GM19035 (cell line): Measurements from ENCODE around the gene GMPR2.

Experiments
- ATAC-seq: cut with Tn5 transposase; IDR thresholded peaks from one replicate; pipeline ENCODE4 v1.9.1; 2021; ENCODE audit not compliant: unreplicated experiment

Gene GMPR2

DNA sequence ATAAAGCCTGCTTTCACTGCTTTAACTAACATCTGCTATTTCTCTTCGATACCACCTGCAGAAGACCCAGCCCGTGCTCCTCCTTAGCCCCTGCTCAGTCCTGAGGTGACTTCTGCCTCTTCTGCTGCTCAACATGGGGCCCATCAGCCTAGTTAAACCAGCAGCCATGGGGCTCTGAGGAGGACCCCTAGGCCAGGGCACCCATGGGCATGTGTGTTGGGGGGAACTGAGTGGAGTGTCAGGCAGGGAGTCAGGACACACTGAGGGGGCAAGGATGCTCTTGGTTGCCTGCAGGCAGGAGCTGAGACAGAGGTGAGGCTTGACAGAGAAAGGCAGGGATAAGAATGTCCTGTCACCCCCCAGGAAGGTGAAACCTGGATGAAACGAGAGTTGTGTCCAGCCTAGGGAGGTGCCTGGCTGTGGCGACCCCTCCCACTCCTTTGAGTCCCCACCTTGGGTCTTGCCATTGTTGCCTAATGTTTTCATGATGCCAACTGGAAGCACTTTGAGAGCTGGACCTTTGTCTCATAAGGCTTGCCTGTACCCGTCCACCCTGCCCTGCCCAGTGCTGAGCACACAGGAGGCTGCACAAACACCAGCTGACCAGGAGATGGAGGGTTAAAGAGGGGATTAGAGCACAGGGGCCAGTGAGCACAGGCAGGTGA, 51.2 kb downstream of the GMPR2 start:
- ATAC-seq: no peak

GRCh38 chr14:24284501-24285035, 51.8 kb downstream of the GMPR2 start:
- no peak for ATAC-seq

DNA sequence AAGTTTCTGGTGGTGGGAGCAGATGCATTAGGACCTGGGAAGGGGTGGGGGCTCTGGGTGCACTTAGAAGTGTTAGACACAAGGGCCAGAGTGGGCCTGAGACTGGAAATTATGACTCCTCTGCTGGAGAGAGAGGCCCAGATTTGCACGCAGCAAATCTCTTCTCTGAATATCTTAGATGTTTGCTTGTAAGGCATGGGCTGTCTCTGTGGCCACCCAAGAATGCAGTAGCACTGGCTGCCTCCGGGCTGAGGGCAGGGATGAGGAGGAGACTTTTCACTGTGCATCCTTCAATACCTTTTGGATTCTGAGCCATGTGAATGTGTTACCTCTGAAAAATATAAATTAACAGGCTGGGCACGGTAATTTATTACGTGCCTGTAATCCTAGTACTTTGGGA, 52.6 kb downstream of the GMPR2 start:
- ATAC-seq: no peak

DNA sequence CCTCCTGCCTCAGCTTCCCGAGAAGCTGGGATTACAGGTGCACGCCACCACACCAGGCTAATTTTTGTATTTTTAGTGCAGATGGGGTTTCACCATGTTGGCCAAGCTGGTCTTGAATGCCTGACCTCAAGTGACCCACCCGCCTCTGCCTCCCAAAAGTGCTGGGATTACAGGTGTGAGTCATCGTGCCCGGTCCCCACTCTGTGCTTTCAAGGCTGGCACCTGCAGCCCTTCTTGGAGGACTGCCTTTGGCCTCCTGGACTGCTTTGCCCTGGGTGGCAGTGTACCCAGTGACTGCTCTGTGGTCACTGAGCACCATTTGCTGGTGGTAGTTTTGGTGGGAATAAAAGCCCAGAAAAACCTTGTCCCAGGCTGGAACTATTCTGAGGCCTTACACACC, 54.3 kb downstream of the GMPR2 start:
- no peak for ATAC-seq
